ENCODE data around the gene CLEC2A.
"Not testable (repeated sequence)": the region's sequence is repeated elsewhere in the genome, so short reads cannot be mapped to it uniquely, and the experiment has no call there.

CLEC2A gene

GRCh38 chr12:9880532-9881078 lies 51.6 kb downstream of the CLEC2A start:
- no peak for DNase-seq

GRCh38 chr12:9876120-9876519 lies 56.0 kb downstream of the CLEC2A start:
- not testable (repeated sequence) for DNase-seq

GRCh38 chr12:9872742-9873141 lies 59.4 kb downstream of the CLEC2A start:
- no peak for DNase-seq

GRCh38 chr12:9872162-9872561 lies 60.0 kb downstream of the CLEC2A start:
- no peak for DNase-seq

GRCh38 chr12:9870286-9870866 lies 61.8 kb downstream of the CLEC2A start:
- DNase-seq: no peak

GRCh38 chr12:9869307-9870161 lies 62.6 kb downstream of the CLEC2A start, which contains the start of gene CLEC2B:
CLEC2B (minus strand) TSS chr12:9869354.
- DNase-seq: peak in 1 of 2 experiments; percentile 9

- DNase-seq: no peak
These were observed 63.2 kb downstream of the CLEC2A start for GRCh38 chr12:9868951-9869306.

- no peak for DNase-seq
These were observed 63.8 kb downstream of the CLEC2A start for GRCh38 chr12:9868311-9868801.

GRCh38 chr12:9867531-9867930 lies 64.6 kb downstream of the CLEC2A start:
- no peak for DNase-seq

GRCh38 chr12:9866860-9867269 lies 65.3 kb downstream of the CLEC2A start:
- DNase-seq: no peak

- DNase-seq: no peak
These were observed 67.1 kb downstream of the CLEC2A start for GRCh38 chr12:9864913-9865675.

All from activated CD4-positive, alpha-beta T cell treated with anti-CD3 and anti-CD28 coated beads, Interleukin-2, amount 50 U/mL, for 4 hours (primary cell).